IMR-90 (cell line): ENCODE measurements around the gene FLT3LG. TPM values are rescaled to one million over a fixed set of nuclear protein-coding genes. Genes with fewer than 3 reads are reported as not detected.
A peak's percentile ranks its signal among the peaks of the same experiment; 100 is the strongest.

Experiments used
- ATAC-seq: fragments of 200-7000 bp; cut with Tn5 transposase; 2 replicates; pipeline ENCODE4 v1.9.1; 2020; ENCODE audit warnings: low read depth, mild to moderate bottlenecking, moderate library complexity
- BruUV-seq: library from RNA; stranded (reverse); fragments of 400-500 nt; replicated peaks from 2 replicates; lab custom pipeline; 2021; lab: Mats Ljungman, UMichigan
- CTCF ChIA-PET: fragments of 300-600 bp; formaldehyde crosslinking; extraction: SDS; loops from one replicate; lab custom pipeline; 2021; ENCODE audit warnings: antibody characterized with exemption; lab: Yijun Ruan, JAX
- POLR2A ChIA-PET: fragments of 300-600 bp; sonication (Branson Sonifier 250); formaldehyde crosslinking; loops from one replicate; lab custom pipeline; 2022; ENCODE audit warnings: antibody characterized with exemption; ENCODE audit not compliant: unreplicated experiment; lab: Charles Lee
- DNase-seq: peaks from one replicate; pipeline ENCODE4 v3.0.0; 2013
- H2AFZ ChIP-seq: replicated peaks from 2 replicates; pipeline ENCODE3; 2013; ENCODE audit warnings: low read length, mild to moderate bottlenecking; ENCODE audit not compliant: poor library complexity
- H2AK5ac ChIP-seq: 2 replicates; pipeline ENCODE4 v1.6.1; 2013; ENCODE audit warnings: low read depth, low read length, inconsistent platforms
- H2AK9ac ChIP-seq: replicated peaks from 2 replicates; pipeline ENCODE3; 2013; ENCODE audit warnings: mild to moderate bottlenecking, low read depth, low read length, moderate library complexity; ENCODE audit not compliant: poor library complexity
- H2BK120ac ChIP-seq: 2 replicates; pipeline ENCODE4 v1.6.1; 2013; ENCODE audit warnings: low read depth, low read length, inconsistent platforms
- H2BK15ac ChIP-seq: 3 replicates; pipeline ENCODE4 v1.6.1; 2013; ENCODE audit warnings: low read depth, low read length, inconsistent platforms
- H2BK20ac ChIP-seq: 2 replicates; pipeline ENCODE4 v1.6.1; 2013; ENCODE audit warnings: low read depth, mild to moderate bottlenecking, inconsistent platforms, low read length, moderate library complexity
- H2BK5ac ChIP-seq: 2 replicates; pipeline ENCODE4 v1.6.1; 2013; ENCODE audit warnings: mild to moderate bottlenecking, low read depth, low read length, inconsistent platforms; ENCODE audit not compliant: poor library complexity, severe bottlenecking
- H3K14ac ChIP-seq: replicated peaks from 2 replicates; pipeline ENCODE4 v1.6.1; 2013; ENCODE audit warnings: low read depth, low read length, inconsistent platforms
- H3K18ac ChIP-seq: 2 replicates; pipeline ENCODE4 v1.6.1; 2013; ENCODE audit warnings: low read depth, low read length, control low read depth
- H3K23ac ChIP-seq: 2 replicates; pipeline ENCODE4 v1.6.1; 2013; ENCODE audit warnings: low read depth, low read length, inconsistent platforms
- H3K27ac ChIP-seq: 2 replicates; pipeline ENCODE4 v1.5.1; 2013; ENCODE audit warnings: mild to moderate bottlenecking, control low read depth, low read length; ENCODE audit not compliant: insufficient read depth
- H3K27me3 ChIP-seq: 2 replicates; pipeline ENCODE4 v1.6.1; 2013; ENCODE audit warnings: low read length; ENCODE audit not compliant: control insufficient read depth, insufficient read depth
- H3K36me3 ChIP-seq: 2 replicates; pipeline ENCODE4 v1.6.1; 2013; ENCODE audit warnings: low read length, mixed read lengths; ENCODE audit not compliant: control insufficient read depth, insufficient read depth
- H3K4ac ChIP-seq: 2 replicates; pipeline ENCODE4 v1.6.1; 2013; ENCODE audit warnings: low read depth, low read length, inconsistent platforms
- H3K4me1 ChIP-seq: 2 replicates; pipeline ENCODE4 v1.6.1; 2013; ENCODE audit warnings: low read length, mixed read lengths; ENCODE audit not compliant: control insufficient read depth, insufficient read depth
- H3K4me2 ChIP-seq: 2 replicates; pipeline ENCODE4 v1.6.1; 2013; ENCODE audit warnings: low read depth, mild to moderate bottlenecking, control low read depth, low read length, moderate library complexity
- H3K4me3 ChIP-seq: 2 replicates; pipeline ENCODE4 v1.5.1; 2013; ENCODE audit warnings: low read depth, mild to moderate bottlenecking, control low read depth, low read length, moderate library complexity; ENCODE audit not compliant: insufficient read depth
- H3K56ac ChIP-seq: 2 replicates; pipeline ENCODE4 v1.6.1; 2013; ENCODE audit warnings: low read length, inconsistent platforms; ENCODE audit not compliant: insufficient read depth; ENCODE audit errors: extremely low read depth
- H3K79me1 ChIP-seq, 2 experiments: 2 replicates each; pipeline ENCODE4 v1.6.1; 2013; ENCODE audit warnings: low read length in 2 of 2, inconsistent platforms in 1 of 2, low read depth in 1 of 2
- H3K9ac ChIP-seq: 2 replicates; pipeline ENCODE4 v1.6.1; 2013; ENCODE audit warnings: low read depth, low read length, control low read depth
- H3K9me1 ChIP-seq: 2 replicates; pipeline ENCODE4 v1.6.1; 2013; ENCODE audit warnings: low read length, inconsistent platforms; ENCODE audit not compliant: insufficient read depth
- H3K9me3 ChIP-seq: 2 replicates; pipeline ENCODE4 v1.6.1; 2013; ENCODE audit warnings: low read length; ENCODE audit not compliant: control insufficient read depth, insufficient read depth
- H4K20me1 ChIP-seq: 2 replicates; pipeline ENCODE4 v1.6.1; 2013; ENCODE audit warnings: low read length, inconsistent platforms; ENCODE audit not compliant: insufficient read depth
- H4K5ac ChIP-seq: 2 replicates; pipeline ENCODE4 v1.6.1; 2013; ENCODE audit warnings: mild to moderate bottlenecking, low read depth, low read length, control low read depth
- H4K8ac ChIP-seq, 2 experiments: 2 replicates each; pipeline ENCODE4 v1.6.1; 2013; ENCODE audit warnings: low read depth in 2 of 2, low read length in 2 of 2, control low read depth in 1 of 2, inconsistent platforms in 1 of 2
- H4K91ac ChIP-seq: 2 replicates; pipeline ENCODE4 v1.6.1; 2013; ENCODE audit warnings: low read depth, low read length, inconsistent platforms; ENCODE audit not compliant: insufficient read depth
- CEBPB ChIP-seq: IDR thresholded peaks from 2 replicates; pipeline ENCODE4 v1.6.1; 2012; ENCODE audit warnings: low read depth, low read length, improper control_type of control experiment
- CTCF ChIP-seq: conservative IDR thresholded peaks from 2 replicates; pipeline ENCODE4 v1.5.1; 2012; ENCODE audit warnings: mild to moderate bottlenecking, low read depth, low read length, improper control_type of control experiment
- ELK1 ChIP-seq: fragments of 150-350 bp; IDR thresholded peaks from 2 replicates; pipeline ENCODE4 v1.6.1; 2016; ENCODE audit warnings: low read depth, mild to moderate bottlenecking, low read length, moderate library complexity, borderline replicate concordance
- MAZ ChIP-seq: IDR thresholded peaks from 2 replicates; pipeline ENCODE4 v1.6.1; 2012; ENCODE audit warnings: low read depth, mild to moderate bottlenecking, low read length, improper control_type of control experiment, moderate library complexity, borderline replicate concordance
- MXI1 ChIP-seq: IDR thresholded peaks from 2 replicates; pipeline ENCODE4 v1.6.1; 2012; ENCODE audit warnings: low read depth, mild to moderate bottlenecking, low read length, moderate library complexity, borderline replicate concordance
- NFE2L2 ChIP-seq: fragments of 150-350 bp; IDR thresholded peaks from 2 replicates; pipeline ENCODE4 v1.6.1; 2016; ENCODE audit warnings: low read depth, mild to moderate bottlenecking, low read length
- RAD21 ChIP-seq: IDR thresholded peaks from 2 replicates; pipeline ENCODE4 v1.6.1; 2012; ENCODE audit warnings: low read length, improper control_type of control experiment
- RFX5 ChIP-seq: IDR thresholded peaks from 2 replicates; pipeline ENCODE4 v1.8.0; 2012; ENCODE audit warnings: low read depth, mild to moderate bottlenecking, low read length, moderate library complexity
- SMC3 ChIP-seq: fragments of 150-350 bp; IDR thresholded peaks from 2 replicates; pipeline ENCODE4 v1.6.1; 2016; ENCODE audit warnings: low read depth, mild to moderate bottlenecking, antibody characterized with exemption, low read length, moderate library complexity
- USF2 ChIP-seq: fragments of 150-350 bp; IDR thresholded peaks from 2 replicates; pipeline ENCODE4 v1.6.1; 2017; ENCODE audit warnings: mild to moderate bottlenecking, antibody characterized with exemption, low read length, low read depth
- WGBS, 2 experiments: methylation state at CpG; one replicate each; pipeline versions ENCODE4 v1.1.5 to v1.1.7; 2013; ENCODE audit warnings: missing lambda C conversion rate in 2 of 2; ENCODE audit not compliant: insufficient read length in 1 of 2; ENCODE audit errors: extremely low coverage in 2 of 2; 5-methylcytosine and 5-hydroxymethylcytosine counted together
- dilution Hi-C: fragments of 300-500 bp; cut with HindIII; formaldehyde crosslinking; loops from one replicate; pipeline ENCODE4 v1.14.3; 2018; ENCODE audit warnings: low sequenced_read_pairs; ENCODE audit not compliant: unreplicated experiment
- in situ Hi-C: fragments of 300-500 bp; cut with MboI; formaldehyde crosslinking; loops from 3 replicates; pipeline ENCODE4 v1.14.3; 2019; ENCODE audit warnings: low sequenced_read_pairs, inconsistent platforms, mixed read lengths
- intact Hi-C: fragments of 100-400 bp; cut with micrococcal nuclease; formaldehyde crosslinking; loops from 2 replicates; pipeline ENCODE4 v1.10.0; 2022
- polyA plus RNA-seq, 3 experiments: library from polyadenylated mRNA; depleted of rRNA; stranded (reverse); fragments of >200 nt; gene quantifications; 2 replicates each; pipeline ENCODE4 v1.2.3, GENCODE V29; 2012; ENCODE audit warnings: low replicate concordance in 1 of 3
- total RNA-seq: library from RNA; depleted of rRNA; stranded (reverse); fragments of >200 nt; gene quantifications from 2 replicates; pipeline ENCODE4 v1.2.3, GENCODE V29; 2012

FLT3LG gene
- total and polyA plus RNA-seq, 2 of the 4 experiments (the other 2 are of a cell fraction), result 0.90 to 8.3 TPM

GRCh38 chr19:49475995-49476880 lies 2.2 kb downstream of the FLT3LG start:
- Histone ChIP-seq H4K5ac (no peak overlapping the region), H2BK20ac (no peak overlapping the region), H2AK9ac (peak overlapping the region; percentile 51), H3K14ac (no peak overlapping the region), H4K91ac (no peak overlapping the region), H3K56ac (no peak overlapping the region), H2BK15ac (no peak overlapping the region), H2AFZ (peak overlapping the region; percentile 40), H4K8ac (no peak overlapping the region; a peak in 1 of 4 replicates), H4K20me1 (no peaks in the 10 kb centered on the region), H3K18ac (no peak overlapping the region), H3K9me3 (no peaks in the 10 kb centered on the region), H3K9me1 (peaks cover 12% of the 10 kb centered on the region; the same call in 1 of the 2 replicates), H3K4me1 (peaks cover 11% of the 10 kb centered on the region; the same call in 1 of the 2 replicates), H2BK5ac (no peak overlapping the region), H3K9ac (no peak overlapping the region), H3K27me3 (no peaks in the 10 kb centered on the region), H3K4me3 (no peak overlapping the region), H3K4ac (no peak overlapping the region), H3K23ac (no peak overlapping the region), H3K36me3 (peaks cover 1% of the 10 kb centered on the region; the same call in 1 of the 2 replicates), H2AK5ac (no peak overlapping the region), H3K4me2 (no peak overlapping the region), H3K27ac (no peak overlapping the region), H3K79me1 (peaks cover 0 to 8% of the 10 kb centered on the region in 2 experiments; a peak in 2 of 4 replicates), H2BK120ac (no peak overlapping the region)
- TF ChIP-seq CTCF (peak; percentile 55), CEBPB (no peak), RFX5 (no peak), USF2 (no peak), ELK1 (no peak), MXI1 (no peak), NFE2L2 (no peak), MAZ (no peak; the same call in 1 of the 2 replicates), RAD21 (peak; percentile 24; the same call in 1 of the 2 replicates), SMC3 (no peak)
- in situ Hi-C loops, result no loop called here
- ATAC-seq (peak; percentile 55), DNase-seq (no peak)
- ChIA-PET CTCF (interaction anchor here (0.6 to 1.0 kb wide), 2 partner anchors 84 to 164 kb away, joined by 4 read pairs; no protein-coding TSS in a partner anchor), POLR2A (interaction anchor here (0.6 kb wide), 1 partner anchor 11 kb away, joined by 4 read pairs; the partner anchor contains the start of gene RPL13A)
- intact Hi-C loops, result no loop called here
- dilution Hi-C loops, result no loop called here
- WGBS, 2 experiments, result 47% methylated on average over 8 of the region's 27 CpGs; no CpG with 5 or more reads in 1 of the 2 experiments
- no TSS peak for BruUV-seq
